Measurements from ENCODE around the gene KCNG1. TPM values are rescaled to one million over a fixed set of nuclear protein-coding genes. Genes with fewer than 3 reads are reported as not detected.
"Not testable (repeated sequence)": the region's sequence is repeated elsewhere in the genome, so short reads cannot be mapped to it uniquely, and the experiment has no call there.

Gene KCNG1, protein sequence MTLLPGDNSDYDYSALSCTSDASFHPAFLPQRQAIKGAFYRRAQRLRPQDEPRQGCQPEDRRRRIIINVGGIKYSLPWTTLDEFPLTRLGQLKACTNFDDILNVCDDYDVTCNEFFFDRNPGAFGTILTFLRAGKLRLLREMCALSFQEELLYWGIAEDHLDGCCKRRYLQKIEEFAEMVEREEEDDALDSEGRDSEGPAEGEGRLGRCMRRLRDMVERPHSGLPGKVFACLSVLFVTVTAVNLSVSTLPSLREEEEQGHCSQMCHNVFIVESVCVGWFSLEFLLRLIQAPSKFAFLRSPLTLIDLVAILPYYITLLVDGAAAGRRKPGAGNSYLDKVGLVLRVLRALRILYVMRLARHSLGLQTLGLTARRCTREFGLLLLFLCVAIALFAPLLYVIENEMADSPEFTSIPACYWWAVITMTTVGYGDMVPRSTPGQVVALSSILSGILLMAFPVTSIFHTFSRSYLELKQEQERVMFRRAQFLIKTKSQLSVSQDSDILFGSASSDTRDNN
- total RNA-seq: under 1 TPM in 1 of 2 donors, not detected in 1; 0.24 TPM
- long read RNA-seq, donor 1: 0 reads
- long read RNA-seq, donor 2: 0 reads

GRCh38 chr20:51022803-51023616 lies at the start of gene KCNG1:
KCNG1 (minus strand) TSS chr20:51023107; CDS start chr20:51010338, 12,769 bp downstream.
- intact Hi-C loops (cut with DNase I): no loop called here
- peak; percentile 86 for DNase-seq (ENCODE audit: low spot score)

DNA sequence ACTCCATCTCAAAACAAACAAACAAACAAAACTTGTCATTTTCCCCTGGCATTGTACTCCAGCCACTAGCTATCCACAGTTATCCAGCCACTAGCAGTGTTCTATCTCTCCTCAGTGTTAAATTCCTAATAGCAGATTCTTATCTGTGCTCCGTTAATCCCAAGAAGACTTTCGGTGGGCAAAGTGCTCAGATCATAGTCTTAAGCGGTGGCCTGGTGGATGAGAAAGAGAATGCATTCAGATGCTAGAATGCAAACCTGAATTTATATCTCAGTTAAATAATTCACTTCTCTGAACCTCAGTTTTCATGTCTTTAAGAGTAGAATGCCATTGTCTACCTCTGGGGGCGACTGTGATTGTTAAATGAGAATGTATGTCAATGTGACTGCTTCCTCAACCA lies 47.7 kb upstream of the KCNG1 start:
- no peak for DNase-seq (ENCODE audit: low spot score)

DNA sequence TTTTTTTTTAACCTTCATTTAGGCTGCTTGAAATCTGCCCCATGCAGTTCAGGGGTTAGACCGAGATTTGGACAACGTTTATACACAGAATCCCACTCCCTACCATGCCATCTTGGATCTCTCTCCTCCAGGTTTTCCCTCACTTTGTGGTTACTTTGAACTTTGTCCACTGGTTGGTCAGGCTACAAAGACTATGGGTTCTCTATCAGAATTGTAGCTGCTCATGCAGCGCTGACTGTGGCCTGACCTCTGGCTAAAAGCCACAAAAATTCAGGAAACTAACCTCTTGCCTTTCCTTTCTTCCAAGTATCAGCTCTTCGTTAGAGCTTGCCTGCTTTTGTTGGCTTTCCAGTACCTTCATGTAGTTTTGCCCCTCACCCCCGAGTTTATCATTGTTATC lies 44.9 kb upstream of the KCNG1 start:
- DNase-seq (ENCODE audit: low spot score): no peak
- intact Hi-C loops (cut with DNase I): no loop called here

More for the DNA sequence above, 47.7 kb upstream of the KCNG1 start:
- intact Hi-C loops (cut with DNase I): no loop called here

GRCh38 chr20:51065615-51066014 lies 42.7 kb upstream of the KCNG1 start:
- DNase-seq (ENCODE audit: low spot score): no peak
- intact Hi-C loops (cut with DNase I): no loop called here

DNA sequence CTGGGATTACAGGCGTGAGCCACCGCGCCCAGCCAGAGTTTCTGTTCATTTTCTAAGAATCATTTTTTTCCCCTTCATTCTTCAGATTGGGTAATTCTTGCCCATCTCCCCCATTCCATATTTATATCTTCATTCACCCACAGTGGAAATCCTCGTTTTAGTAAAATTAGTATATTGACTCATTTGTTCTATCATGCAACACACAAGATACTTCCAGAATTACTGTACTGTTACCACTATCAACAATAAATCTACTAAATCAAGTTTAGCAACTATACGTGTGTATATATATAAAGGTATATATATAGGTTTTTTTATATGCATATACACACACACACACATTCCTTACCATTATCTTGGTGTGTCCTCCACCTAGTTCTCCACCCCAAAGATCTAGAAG lies 41.2 kb upstream of the KCNG1 start:
- DNase-seq (ENCODE audit: low spot score): no peak
- intact Hi-C loops (cut with DNase I): no loop called here

DNA sequence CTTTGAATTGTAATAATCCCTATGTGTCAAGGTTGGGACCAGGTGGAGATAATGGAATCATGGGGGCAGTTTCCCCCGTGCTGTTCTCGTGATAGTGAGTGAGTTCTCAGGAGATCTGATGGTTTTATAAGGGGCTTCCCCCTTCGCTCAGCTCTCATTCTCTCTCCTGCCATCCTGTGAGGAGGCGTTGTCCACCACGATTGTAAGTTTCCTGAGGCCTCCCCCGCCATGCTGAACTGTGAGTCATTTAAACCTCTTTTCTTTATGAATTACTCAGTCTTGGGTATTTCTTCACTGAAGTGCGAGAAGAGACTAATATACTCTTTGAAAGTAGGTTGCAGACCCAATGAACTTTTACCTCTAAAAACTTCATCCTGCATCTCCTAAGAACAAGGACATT lies 39.2 kb upstream of the KCNG1 start:
- DNase-seq (ENCODE audit: low spot score): no peak
- intact Hi-C loops (cut with DNase I): no loop called here

DNA sequence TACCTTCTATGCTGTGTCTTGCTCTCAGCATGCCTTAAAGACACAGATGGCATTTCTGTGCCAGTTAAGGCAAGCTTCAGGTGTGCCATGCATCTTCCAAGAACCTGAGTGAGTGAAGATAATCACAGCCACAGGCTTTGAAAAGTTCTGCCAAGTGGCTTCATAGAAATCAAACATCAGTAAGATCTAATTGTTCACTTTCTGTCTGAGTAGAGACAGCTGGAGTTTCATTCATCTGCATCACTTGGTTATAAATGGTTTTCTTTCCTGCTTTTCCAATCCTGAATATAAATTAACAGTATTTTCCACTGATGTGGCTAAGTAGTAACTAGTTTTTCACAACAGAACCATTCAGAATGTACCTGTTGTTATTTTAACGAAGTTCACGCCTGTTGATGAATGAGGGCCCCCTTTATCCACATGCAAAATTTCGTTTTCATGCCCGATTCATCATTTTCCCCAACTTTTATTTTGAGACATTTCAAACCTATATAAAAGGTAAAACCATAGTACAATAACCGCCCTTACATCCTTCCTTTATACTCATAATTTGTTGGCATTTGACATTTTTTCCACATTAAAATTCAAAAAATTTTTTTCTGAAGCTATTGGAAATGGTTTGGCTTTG lies 38.6 kb upstream of the KCNG1 start:
- intact Hi-C loops (cut with DNase I): no loop called here
- no peak for DNase-seq (ENCODE audit: low spot score)

DNA sequence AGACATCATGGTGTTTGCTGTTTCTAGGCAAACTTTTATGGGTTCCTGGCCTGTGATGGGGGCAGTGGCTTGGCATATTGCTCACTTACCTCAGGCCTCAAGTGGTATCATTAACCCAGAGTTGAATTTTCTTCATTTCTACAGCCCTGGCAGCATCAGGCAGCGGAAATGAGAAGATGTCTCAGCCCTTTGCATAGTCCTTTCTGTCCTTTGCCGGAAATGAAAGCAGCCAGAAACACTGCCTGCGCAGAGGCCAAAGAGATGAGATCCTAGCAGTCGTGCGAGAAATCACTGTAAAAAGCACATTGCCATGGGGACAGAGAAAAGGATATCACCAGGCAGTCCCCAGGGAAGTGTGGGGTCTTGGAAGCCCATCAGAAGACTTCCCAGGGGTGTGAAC lies 37.4 kb upstream of the KCNG1 start:
- intact Hi-C loops (cut with DNase I): no loop called here
- DNase-seq (ENCODE audit: low spot score): no peak

- DNase-seq (ENCODE audit: low spot score): no peak
- intact Hi-C loops (cut with DNase I): no loop called here
Observed at GRCh38 chr20:51059862-51060261, 37.0 kb upstream of the KCNG1 start.

- DNase-seq (ENCODE audit: low spot score): no peak
- intact Hi-C loops (cut with DNase I): no loop called here
Observed at GRCh38 chr20:51058017-51058416, 35.1 kb upstream of the KCNG1 start.

GRCh38 chr20:51054233-51054632 lies 31.3 kb upstream of the KCNG1 start:
- intact Hi-C loops (cut with DNase I): no loop called here
- DNase-seq (ENCODE audit: low spot score): no peak

- DNase-seq (ENCODE audit: low spot score): no peak
- intact Hi-C loops (cut with DNase I): no loop called here
Observed at GRCh38 chr20:51050531-51051075, 27.7 kb upstream of the KCNG1 start.

DNA sequence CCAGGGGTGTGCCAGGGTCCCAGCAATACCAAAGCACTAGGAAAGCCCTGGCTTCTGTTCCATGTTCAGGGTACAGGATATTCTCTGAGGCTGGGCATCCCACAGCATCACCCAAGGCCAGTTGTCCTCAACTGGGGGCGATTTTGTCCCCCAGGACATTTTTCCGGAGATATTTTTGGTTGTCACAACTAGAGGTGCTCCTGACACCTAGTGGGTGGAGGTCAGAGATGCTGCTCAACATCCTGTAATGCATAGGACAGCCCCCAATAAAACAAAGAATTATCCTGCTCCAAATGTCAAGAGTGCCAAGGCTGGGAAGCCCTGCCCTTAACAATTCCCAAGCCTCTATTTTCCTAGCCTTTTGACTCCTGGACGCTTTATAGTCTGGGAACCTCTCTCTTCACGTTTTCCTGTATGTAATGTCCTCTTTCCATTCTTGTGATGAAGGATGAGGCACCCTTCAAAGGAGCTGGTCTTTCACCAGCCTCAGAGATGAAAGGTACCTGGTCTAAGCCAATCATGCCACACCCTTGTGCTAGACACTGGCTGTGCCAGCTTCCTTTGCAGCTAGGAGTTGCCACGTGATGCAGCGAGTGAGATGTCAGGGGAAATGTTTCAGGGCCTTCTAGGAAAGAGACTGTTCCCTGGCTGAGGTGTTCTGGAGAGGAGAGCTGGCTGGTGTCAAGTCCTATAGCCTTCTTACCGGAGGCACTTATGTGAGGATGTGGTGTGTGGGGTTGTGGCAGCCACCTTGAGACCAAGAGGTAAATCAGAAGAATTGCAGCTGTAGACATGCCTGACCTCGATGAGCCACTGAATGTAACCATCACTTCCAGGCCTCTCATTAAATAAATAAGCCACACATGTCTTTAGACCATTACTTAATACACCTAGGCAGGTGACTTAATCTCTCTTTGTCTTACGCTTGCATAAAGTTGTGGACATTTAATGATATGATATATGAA lies 23.4 kb upstream of the KCNG1 start:
- intact Hi-C loops (cut with DNase I): no loop called here

GRCh38 chr20:51045492-51045891 lies 22.6 kb upstream of the KCNG1 start:
- intact Hi-C loops (cut with DNase I): not testable (repeated sequence)

More for the DNA sequence above, 23.4 kb upstream of the KCNG1 start:
- DNase-seq (ENCODE audit: low spot score): no peak

DNA sequence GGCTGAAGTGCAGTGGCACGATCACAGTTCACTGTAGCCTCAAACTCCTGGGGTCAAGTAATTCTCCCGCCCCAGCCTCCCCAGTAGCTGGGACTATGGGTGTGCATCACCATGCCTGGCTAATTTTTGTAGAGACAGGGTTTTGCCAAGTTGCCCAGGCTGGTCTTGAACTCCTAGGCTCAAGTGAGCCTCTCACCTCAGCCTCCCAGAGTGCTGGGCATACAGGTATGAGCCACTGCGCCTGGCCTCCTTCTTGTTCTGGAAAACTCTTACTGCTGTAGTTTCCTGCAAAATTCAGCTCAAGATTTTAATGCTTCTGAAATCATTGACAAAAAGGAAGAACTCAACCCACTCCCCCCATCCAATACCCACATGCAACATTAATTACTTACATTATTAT lies 21.9 kb upstream of the KCNG1 start:
- no peak for DNase-seq (ENCODE audit: low spot score)
- intact Hi-C loops (cut with DNase I): no loop called here

More at GRCh38 chr20:51045492-51045891, 22.6 kb upstream of the KCNG1 start:
- DNase-seq (ENCODE audit: low spot score): not testable (repeated sequence)

GRCh38 chr20:51043811-51044210 lies 20.9 kb upstream of the KCNG1 start:
- intact Hi-C loops (cut with DNase I): no loop called here
- no peak for DNase-seq (ENCODE audit: low spot score)

- intact Hi-C loops (cut with DNase I): no loop called here
- no peak for DNase-seq (ENCODE audit: low spot score)
Observed at GRCh38 chr20:51042657-51043247, 19.8 kb upstream of the KCNG1 start.

DNA sequence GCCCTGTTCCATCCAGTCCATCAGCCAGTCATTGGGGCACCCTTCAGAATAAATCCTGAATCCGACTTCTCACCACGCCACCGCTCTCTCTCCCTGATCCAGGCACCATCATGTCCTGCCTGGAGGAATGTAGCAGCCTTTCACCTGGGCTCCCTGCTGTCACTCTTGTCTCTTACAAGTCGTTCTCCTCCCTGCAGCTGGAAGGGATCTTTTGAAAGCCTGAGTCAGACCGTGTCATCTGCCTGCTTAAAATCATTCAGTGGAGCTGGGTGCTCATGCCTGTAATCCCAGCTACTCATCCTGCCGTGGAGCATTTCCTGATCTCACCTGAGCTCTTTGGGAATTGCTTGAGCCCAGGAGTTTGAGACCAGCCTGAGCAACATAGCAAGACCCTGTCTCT lies 19.2 kb upstream of the KCNG1 start:
- DNase-seq (ENCODE audit: low spot score): no peak
- intact Hi-C loops (cut with DNase I): no loop called here

Measured in posterior vena cava (tissue), 2 donors.